Epidermal melanocyte (primary cell): ENCODE results near the gene EIF6.
"Not testable (repeated sequence)": the region's sequence is repeated elsewhere in the genome, so short reads cannot be mapped to it uniquely, and the experiment has no call there.

ENCODE experiments used
- DNase-seq: peaks from one replicate; pipeline ENCODE4 v3.0.0; 2011; ENCODE audit warnings: low spot score; ENCODE audit not compliant: insufficient read length

EIF6 gene

GRCh38 chr20:35280523-35280922 is 4.0 kb downstream of the EIF6 start:
- DNase-seq = no peak

DNA sequence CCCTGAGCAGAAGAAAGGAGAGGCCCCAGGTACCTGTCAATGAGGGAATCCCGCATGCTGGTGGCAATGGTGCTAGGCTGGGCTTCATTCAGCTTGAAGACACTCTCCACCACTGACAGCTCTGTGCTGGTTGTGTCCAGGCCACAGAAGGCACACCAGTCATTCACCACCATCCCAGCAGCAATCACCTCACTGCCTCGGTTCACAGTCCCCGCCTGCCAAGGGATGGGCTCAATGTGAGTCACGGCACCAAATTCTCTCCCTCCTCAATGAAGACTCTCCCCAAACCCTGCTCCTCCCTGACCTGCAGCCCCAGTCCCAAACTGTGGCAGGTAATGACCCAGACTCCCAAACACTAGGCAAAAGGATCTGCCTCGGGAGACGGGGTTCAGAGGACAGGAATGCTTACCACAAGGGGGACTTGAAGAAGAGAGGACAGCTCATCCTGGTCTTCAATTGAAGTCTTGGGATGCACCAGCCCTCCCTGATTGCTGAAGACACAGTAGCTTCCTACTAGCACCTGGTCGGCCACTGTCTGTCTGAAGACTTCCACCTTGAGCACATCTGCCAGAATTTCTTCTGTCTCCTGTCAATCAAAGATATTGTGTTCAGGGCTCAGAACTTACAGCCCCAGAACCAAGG is 4.9 kb downstream of the EIF6 start:
- DNase-seq = no peak

DNA sequence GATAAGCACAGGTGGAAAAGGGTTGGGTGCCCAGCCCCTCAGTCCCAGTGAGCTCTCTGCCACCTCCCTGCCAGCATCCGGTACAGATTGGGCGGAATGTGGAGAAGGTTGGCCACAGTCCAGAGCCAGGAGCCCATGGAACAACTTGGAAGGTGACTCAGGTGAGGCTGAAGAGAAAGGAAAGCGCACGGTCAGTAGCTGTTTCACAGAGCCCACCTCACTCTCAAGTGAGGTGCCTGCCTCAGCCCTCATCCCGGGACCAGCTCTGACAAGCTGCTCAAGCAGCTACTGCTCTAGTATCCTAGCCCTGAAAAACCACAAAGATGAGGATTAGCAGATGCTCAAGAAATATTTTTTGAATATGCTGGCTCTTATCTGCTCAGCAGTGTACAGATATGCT is 5.5 kb downstream of the EIF6 start:
- no peak for DNase-seq

- DNase-seq = peak; percentile 84
Observed at GRCh38 chr20:35277531-35278395, 6.8 kb downstream of the EIF6 start, which contains the start of gene MMP24OS. MMP24OS (minus strand) TSS chr20:35278122; CDS start chr20:35277929, 193 bp downstream.

GRCh38 chr20:35277127-35277526 is 7.4 kb downstream of the EIF6 start:
- no peak for DNase-seq

- DNase-seq = no peak
Observed at GRCh38 chr20:35276408-35276807, 8.2 kb downstream of the EIF6 start.

DNA sequence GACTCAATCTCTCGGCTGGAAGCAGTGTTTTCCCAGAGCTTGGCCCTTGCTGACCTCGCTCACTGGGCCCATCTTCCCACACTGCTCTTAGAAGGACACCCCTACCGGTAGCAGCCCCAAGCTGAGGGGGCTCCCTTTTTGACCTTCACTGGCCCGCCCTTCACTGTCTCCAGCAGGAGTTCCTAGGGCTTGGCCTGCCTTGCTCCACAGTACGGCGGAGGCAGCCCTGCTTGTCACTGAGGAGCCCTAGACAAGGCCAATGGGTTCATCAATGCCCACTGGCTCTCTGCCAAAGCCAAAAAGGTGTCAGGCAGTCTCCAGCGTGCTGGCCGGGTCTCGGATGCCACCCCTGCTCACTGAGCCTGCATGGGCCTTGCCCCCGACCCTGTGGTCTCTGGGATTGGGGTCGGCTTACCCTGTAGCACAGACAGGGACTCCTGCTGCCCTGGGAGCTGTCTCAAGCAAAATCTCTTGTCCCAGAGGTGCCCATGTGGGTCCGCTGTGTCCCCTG is 8.8 kb downstream of the EIF6 start:
- DNase-seq = no peak

DNA sequence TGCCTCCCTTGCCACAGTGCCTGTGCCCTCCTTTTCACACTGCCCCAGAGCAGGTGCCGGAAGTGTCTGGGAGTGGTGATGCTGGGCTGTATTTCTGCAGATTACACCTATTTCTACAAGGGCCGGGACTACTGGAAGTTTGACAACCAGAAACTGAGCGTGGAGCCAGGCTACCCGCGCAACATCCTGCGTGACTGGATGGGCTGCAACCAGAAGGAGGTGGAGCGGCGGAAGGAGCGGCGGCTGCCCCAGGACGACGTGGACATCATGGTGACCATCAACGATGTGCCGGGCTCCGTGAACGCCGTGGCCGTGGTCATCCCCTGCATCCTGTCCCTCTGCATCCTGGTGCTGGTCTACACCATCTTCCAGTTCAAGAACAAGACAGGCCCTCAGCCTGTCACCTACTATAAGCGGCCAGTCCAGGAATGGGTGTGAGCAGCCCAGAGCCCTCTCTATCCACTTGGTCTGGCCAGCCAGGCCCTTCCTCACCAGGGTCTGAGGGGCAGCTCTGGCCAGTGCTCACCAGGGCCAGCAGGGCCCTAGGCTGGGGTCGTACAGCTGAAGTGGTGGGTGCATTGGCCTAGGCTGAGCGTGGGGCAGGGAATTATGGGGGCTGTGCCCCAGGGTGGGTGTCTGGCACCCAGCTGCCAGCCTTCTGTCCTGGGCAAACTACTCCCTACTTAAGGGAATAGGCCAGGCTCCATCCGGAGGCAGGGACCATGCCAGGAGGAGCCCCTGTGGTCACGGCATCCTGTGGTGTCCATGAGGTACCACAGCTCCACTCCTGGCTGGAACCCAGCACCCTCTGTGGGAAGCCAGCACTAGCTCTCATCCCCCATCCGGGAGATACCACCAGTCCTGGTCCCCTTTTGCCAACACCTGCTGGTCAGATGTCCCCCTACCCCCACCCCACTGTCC is 10.1 kb downstream of the EIF6 start:
- DNase-seq = no peak

DNA sequence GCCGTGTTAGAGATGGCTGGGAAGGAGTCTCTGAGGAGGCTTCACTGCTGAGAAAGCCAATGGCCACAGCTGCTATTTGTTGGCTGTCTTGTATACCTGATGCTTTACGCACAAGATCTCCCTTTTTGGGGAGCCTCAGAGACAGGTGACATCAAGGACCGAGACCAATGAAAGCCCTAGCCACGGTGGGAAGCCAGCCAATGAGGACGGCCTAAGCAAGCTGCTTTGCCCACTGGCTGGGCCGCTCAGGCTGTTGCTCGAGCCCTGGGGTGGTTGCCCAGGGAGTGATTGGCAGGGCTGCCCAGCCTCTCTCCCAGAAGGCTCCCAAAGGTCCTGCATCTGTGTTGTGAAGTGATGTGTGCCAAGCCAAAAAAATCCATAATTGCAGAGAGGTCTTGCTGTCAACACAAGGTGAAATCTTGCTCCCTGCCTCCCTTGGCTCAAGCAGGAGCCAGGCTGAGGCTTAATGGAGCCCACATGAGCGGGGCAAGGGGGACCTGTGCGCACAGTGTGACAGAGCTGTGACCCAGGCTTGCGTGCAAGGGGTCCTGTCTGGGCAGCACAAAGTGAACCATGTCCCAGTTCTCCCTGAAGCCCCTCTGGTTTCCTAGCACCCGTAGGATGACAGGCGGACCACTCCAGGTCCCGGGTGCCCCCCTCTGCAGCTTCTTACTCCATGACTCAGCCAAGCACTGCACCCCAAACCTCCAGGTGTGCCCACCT is 11.0 kb downstream of the EIF6 start:
- DNase-seq = no peak

- DNase-seq = no peak
Observed at GRCh38 chr20:35271904-35272303, 12.7 kb downstream of the EIF6 start.

DNA sequence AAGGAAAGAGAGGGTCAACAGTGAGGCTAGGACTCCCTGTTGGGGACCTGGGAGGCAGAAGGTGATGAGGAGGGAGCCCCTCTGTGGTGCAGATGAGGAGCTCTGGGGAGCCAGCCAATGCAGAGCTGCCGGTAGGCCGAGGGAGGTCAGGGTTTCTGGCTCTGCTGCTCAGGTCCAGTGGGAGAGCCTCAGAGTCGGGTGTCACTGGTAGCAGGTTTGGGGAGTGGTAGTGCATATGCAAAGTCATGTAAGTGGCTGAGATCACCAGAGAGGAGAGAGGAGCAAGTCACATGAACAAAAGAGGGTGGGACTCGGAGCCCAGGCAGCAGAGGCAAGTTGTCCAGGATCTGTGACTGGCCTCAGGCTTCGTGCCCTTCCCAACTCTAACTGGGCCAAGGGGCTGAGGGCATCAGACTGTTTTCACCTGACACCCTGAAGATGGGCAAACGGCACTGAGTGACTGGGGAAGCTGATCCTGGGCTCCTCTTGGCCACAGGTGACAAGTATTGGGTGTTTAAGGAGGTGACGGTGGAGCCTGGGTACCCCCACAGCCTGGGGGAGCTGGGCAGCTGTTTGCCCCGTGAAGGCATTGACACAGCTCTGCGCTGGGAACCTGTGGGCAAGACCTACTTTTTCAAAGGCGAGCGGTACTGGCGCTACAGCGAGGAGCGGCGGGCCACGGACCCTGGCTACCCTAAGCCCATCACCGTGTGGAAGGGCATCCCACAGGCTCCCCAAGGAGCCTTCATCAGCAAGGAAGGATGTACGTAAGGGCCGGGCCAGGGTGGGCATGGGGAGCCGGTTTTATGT is 13.3 kb downstream of the EIF6 start:
- DNase-seq = no peak

- no peak for DNase-seq
Observed at GRCh38 chr20:35270021-35270902, 14.3 kb downstream of the EIF6 start.

- peak; percentile 63 for DNase-seq
Observed at GRCh38 chr20:35269055-35269781, 15.4 kb downstream of the EIF6 start.

- no peak for DNase-seq
Observed at GRCh38 chr20:35267092-35267491, 17.5 kb downstream of the EIF6 start.

- no peak for DNase-seq
Observed at GRCh38 chr20:35264755-35265154, 19.8 kb downstream of the EIF6 start.

- DNase-seq = no peak
Observed at GRCh38 chr20:35263532-35264341, 20.8 kb downstream of the EIF6 start.

DNA sequence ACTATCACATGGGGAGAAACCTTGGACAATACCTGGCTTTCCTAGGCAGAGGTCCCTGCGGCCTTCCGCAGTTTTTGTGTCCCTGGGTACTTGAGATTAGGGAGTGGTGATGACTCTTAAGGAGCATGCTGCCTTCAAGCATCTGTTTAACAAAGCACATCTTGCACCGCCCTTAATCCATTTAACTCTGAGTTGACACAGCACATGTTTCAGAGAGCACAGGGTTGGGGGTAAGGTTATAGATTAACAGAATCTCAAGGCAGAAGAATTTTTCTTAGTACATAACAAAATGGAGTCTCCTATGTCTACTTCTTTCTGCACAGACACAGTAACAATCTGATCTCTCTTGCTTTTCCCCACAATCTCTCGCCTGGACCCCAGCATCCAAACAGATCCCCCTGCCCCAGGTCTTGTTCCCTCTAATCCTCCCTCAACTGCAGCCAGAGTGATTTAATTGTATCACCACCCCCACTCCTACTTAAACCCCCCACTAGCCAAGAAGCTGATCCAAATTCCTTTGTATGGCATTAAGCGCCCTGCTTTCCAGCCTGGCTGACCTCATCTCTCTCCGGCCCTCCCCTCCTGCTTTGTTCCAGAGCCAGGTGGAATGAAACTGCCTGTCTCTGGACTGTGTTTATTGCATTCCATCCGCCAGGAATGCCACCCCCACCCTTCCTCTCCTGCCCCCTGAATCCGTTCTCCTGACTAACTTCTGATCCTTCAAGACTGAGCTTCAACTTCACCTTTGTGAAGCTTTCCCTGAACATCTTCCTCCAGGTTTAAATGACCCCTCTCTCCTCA is 21.6 kb downstream of the EIF6 start:
- not testable (repeated sequence) for DNase-seq
